T47D (cell line): Measurements from ENCODE around the gene MTHFSD.
A peak's percentile ranks its signal among the peaks of the same experiment; 100 is the strongest.

Experiments used
- DNase-seq, 2 experiments: peaks; one replicate each; pipeline versions ENCODE4 v3.0.0 to v3.0.0-alpha.2; 2011 to 2012; ENCODE audit warnings: low read depth in 1 of 2, low spot score in 1 of 2
- JUND ChIP-seq: IDR thresholded peaks from 2 replicates; pipeline ENCODE4 v1.6.1; 2012; ENCODE audit warnings: low read depth
- in situ Hi-C: cut with HindIII; loops from 2 replicates; pipeline ENCODE4 v1.10.0; 2016; ENCODE audit warnings: low sequenced_read_pairs, low pct_unique_long_range_greater_than_20kb

MTHFSD gene

DNA sequence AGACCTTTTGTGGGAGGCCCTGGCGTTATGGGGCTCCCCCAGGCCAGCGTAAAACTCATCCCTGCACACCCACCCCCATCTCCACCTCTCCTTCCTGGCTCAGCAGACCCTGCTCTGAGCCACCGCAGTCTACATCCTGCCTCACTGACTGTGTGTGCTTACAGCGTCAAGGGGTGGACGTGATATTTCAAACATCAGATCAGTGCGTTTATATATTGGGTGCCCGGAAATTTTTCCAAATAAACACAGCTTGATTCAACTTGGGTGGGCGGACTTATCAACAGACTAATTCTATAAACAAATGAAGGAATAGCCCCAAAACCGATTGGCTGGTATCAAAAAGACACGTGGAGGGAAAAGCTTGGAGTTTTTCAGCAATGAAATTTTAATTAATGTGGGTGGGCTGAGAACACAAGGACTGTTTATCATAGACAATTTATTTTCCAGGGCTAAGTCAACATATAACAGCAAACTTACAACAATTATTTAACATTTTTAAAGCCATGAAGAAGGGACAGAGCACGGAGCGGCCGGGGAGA is 23.1 kb upstream of the MTHFSD start, which contains the start of gene FOXL1:
Gene FOXL1 (plus strand): TSS at position 489 of the 539 bp plus-strand sequence. CDS start 175 bp downstream, outside the sequence.
- no peak for TF ChIP-seq JUND
- DNase-seq, result no peak
- in situ Hi-C loops, result no loop called here

DNA sequence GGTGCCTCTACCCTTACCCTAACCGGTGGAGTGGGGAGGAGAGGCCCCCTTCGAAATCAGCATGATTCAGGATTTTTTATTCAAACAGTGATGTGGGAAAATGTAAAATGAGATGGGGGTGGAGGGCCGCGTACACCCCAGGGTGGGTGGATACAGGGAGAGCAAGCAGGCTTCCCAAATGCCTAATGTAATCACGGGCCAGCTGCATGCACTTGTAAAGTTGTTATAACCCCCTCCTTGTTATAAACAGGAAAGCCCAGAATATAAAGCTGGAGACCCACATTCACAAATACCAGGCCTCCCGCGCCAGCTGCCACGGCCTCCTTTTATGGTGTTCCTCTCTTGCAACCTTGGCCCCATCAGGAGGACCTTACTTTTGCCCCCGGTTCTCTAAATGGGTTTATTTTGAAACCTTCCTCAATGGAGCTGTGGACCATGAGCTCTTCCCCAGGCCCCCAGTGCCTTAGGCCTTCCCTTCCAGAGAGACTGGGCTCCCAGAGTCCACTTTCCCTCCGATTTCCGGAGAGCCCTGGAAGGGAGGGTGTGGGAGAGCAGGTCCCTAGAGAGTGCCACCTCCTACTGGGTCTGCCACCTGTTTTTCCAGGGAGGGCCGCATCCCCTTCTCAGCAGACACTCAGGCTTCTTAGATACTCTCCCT is 22.4 kb upstream of the MTHFSD start:
- in situ Hi-C loops, result no loop called here
- DNase-seq, result no peak
- TF ChIP-seq JUND, result no peak

DNA sequence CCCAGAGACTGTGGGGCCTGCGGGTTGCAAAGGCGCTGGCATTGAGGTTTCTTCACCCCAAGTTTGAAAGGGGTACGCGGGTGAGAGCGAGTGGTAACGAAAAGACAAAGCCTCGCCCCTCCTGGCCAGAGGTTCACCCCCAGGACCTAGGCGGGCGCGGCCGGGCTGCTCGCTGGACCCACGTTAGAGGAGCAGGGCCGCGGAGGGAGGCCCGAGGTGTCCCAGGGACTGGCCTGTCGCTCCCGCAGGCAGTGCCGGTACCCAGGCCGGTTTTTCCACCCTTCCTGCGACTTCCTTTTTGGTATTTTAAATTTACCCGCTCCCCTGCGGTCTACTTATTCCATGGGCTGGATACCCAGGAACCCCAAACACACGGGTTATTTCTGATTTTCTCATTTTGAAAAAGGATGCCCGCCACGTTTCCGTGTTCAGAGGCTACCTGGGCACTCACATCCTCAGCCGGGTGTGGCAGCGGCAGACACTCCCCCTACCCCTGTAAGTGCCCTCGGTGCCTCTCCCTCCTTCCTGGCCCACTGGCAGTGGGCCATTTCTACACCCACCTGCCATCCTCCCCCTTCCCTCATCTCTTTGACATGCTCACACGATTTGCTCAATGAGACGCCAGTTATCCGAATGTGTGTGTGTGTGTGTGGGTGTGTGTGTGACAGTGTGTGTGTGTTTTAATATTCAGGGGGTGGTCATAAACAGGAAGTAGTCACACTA is 21.7 kb upstream of the MTHFSD start:
- no peak for DNase-seq
- TF ChIP-seq JUND, result no peak
- in situ Hi-C loops, result no loop called here

DNA sequence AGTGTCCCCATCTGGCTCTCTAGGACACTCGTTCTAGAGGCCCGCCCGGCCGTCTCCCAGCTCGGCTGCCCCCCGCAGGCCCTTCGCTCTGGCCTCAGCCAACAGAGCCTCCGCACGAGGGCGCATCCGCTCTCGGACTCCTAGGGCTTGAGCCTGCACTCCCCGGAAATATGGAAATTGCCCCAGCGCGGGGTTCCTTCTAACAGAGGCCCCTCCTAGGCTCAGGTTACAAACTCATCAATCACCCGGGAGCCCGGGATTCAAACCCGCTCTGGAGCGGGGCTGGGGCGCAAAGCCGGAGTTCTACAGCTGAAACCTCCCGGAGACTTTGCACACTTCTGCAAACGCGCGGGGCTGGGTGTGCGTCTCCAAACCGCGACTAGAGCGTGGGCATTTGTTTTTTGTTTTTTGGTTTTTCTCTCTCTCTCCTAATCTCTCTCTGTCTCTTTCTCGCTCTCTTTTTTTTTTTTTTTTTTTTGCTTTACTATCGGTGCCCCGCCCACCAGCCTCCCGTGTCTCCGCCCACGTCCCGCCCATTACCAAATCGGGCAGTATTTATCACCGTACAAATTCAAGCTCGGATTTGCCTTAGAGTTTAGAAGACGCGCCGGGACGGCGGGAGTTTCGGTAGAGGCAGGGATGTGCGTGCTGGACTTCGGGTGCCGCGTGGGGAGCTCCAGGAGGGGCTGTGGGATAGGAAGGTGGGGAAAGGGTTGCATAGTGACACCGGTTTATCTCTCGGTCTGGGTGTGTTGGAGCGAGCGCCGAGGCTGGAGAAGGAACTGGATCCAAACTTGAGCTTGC is 20.9 kb upstream of the MTHFSD start:
- in situ Hi-C loops, result no loop called here
- no peak for TF ChIP-seq JUND
- peak; percentile 93 for DNase-seq

DNA sequence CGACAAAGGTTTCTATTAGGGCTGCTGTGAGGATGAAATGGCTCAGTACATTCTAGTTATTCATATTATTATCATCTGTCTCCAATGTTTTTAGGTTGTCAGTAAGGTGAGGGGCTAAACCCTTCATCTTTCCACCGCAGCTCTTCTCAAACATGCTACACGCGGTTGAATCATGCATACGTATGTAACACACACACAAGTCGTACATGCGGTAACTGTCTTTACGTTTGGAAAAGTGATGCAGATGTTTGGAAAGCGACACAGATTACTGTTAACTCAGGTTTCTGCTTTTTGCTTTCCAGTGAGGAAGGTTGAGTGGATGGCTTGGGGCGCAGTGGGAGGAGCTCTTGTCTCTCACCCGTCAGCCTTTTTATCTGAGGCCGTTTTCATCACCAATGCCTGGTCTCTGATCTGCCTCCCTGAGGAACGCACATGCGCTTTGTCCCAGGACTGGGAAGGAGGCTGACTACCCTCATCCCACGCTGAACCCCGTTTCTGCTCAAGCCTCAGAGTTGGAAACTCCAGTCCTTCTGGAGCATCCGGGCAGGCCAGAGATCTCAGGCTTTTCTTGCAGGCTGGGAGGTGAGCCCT is 20.2 kb upstream of the MTHFSD start:
- in situ Hi-C loops, result no loop called here
- TF ChIP-seq JUND, result no peak

DNA sequence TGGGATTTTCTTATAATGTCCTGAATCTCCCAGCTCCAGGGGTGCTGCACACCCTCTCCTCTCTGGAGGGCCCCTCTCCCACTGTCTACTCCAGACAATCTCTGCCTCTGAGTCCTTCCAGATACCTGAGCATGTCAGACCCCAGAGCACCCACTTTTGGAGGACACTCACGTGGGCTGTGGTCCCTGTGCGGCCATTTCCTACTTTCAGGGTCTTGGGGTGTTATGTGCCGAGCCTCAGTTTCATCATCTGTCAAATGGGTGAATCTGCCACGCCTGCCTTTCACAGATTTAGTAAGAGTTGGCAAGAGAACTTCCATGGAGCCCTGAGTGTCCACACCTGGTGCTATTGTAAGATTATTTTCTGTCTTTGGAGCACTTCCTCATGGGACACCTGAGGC is 19.6 kb upstream of the MTHFSD start:
- DNase-seq, result no peak
- no peak for TF ChIP-seq JUND
- in situ Hi-C loops, result no loop called here

More for the DNA sequence above, 20.2 kb upstream of the MTHFSD start:
- DNase-seq, result no peak

DNA sequence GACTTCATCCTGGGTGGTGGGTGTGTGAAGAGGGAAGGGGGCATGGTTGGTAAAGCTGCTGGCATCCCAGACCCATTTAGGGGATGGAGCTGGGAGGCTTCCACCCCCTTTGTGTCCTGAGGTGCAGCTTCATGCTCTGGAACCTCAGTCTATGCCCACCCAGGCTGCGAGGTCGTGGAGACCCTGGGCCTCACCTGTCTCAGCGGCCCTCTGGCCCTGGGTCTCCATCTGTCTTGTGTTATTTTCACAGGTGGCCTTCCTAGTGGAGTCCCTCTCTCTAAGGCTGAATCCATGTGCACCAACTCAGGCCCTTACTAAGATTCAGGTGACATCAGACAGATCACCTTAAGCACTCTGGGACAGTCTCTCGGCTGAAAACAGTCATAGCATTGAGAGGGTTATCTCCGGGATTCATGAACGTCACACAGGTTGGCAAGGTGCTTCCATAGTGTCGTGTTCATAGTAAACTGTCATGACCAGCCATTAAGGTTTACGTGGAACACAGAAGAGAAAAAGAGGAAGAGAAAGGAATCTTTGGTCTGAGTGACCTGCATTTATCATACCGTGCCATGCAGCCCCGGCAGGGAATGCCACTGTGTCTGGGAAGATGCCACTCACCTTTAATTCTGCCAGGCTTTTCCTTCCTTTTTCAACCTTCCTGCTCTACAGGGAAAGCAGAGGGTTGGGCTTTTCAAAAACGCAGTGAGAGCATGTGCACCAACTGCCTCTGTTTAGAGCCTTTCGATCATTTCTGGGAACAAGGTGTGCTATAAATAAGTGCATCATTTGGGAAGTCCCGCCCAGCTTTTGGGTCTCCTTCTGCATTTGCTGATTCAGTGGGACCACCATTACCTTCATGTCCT is 18.8 kb upstream of the MTHFSD start:
- TF ChIP-seq JUND, result no peak
- no peak for DNase-seq
- in situ Hi-C loops, result no loop called here

DNA sequence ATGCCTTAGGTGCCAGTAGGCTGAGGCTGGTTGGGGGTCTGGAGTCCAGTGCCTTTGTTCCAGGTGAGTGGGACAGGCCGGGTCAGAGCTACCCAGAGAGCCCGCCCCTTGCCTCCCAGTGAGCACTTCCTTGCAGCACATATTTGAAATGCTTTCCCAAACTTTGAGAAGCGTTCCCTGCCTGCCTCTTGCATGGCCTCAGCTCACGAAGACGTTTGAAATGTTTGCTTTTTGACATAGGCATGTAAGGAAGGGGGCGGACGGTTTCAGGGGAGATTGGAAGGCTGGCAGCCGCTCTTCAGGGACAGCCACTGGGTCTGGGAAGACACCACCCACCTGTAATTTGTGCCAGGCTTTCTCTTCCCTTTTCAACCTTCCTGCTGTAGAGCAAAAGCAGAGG is 18.2 kb upstream of the MTHFSD start:
- peak in 1 of 2 experiments; percentile 20 for DNase-seq
- TF ChIP-seq JUND, result no peak
- in situ Hi-C loops, result no loop called here

DNA sequence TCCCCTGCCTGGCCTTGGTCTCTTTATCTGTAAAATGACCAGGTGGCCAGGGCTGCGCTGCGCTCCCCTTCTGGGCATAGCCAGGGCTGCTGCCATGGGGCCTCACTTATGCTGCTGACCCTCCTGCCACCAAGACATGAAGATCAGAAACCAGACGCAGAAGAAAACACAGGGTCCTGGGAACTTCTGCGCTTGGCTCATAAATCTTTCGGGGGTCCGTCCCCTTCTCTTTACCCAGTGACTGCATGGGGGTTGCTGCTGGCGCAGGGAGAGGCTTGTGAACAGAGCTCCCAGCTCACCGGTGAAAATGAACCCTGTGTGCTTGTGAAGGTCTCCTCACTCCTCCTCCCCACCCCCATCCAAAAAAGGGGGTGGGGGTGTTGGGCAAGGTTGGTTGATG is 17.6 kb upstream of the MTHFSD start:
- TF ChIP-seq JUND, result no peak
- no peak for DNase-seq
- in situ Hi-C loops, result no loop called here

DNA sequence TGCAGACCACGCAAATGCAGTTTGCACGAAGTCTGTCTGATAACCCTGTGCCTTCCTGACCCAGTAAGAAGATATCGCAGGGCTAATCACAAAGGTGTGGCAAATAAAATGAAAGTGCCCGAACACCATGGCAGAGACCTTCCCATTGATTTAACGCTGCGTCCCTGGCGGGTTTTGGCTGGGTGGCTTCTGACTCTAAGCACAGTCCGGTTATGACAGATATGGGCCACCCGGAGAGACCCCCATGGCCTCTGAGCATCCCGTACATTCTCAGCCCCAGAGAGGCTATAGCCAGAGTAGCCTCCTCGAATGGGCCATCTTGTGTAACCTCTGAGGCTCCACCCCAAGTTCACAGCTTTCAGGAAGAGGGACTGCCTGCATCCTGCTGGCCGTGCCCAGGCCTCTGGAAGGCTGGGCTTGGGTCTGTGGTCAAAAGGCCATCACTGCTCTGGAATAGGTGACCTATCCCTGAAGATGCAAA is 17.0 kb upstream of the MTHFSD start:
- TF ChIP-seq JUND, result no peak
- in situ Hi-C loops, result no loop called here
- DNase-seq, result no peak

DNA sequence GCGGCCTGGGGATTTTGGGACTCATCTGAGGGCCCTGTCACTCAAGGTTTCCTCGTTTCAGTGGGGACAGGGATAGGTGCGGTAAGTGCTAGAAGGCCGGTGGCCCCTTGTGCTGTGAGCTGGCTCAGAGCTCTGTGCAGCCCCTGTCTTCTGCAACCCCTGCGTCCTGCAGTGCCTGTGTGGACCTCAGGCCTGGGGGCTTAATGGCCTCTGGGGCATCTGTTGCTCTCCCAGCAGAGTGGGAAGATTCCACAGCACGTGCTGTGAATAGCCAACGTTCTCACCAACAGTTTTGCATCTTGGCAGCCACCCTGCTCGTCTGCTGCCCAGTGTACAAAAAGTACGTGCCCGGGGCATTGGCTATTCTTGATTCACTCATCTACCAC is 16.5 kb upstream of the MTHFSD start:
- in situ Hi-C loops, result no loop called here
- no peak for TF ChIP-seq JUND
- DNase-seq, result no peak
